ENCODE results near the gene C11orf68. TPM values are rescaled to one million over a fixed set of nuclear protein-coding genes. Genes with fewer than 3 reads are reported as not detected.
"Not testable (repeated sequence)": the region's sequence is repeated elsewhere in the genome, so short reads cannot be mapped to it uniquely, and the experiment has no call there.

Gene C11orf68
- total RNA-seq, 3 donors from 2014 or later (not counting 1 experiment from before 2014, with no cell fraction given): 19.9 to 28.3 (median 20.7) TPM

DNA sequence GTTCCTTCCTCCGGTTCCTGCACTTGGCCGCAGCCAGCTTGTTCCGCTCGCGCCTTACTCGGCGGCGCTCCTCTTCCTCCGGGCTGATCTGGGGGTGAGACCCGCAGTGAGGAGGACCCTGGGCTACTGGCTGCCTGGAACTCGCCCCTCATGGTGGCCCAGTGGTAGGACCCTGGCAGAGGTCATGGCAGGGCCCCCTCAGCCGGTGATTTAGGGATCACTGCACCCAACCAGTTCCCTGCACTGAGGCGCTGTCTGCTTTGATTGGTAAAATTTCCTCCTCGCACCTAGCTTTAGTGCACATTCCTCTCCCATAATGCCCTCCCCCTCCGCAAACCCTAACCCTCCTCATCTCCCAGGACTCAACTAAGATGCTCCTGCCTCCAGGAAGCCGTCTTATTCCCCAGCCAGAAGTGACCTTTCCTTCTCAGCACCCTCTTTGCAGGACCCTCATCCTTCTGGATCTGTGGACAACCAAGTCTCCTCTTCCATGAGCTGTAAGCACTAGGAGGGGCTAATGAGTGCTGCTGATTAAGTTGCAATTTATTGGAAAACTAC, 24.7 kb downstream of the C11orf68 start:
- Histone ChIP-seq H3K4me3 (ENCODE audit: low read length) (peak overlapping the region; percentile 4), H3K4me1 (ENCODE audit: control insufficient read depth, insufficient read depth, low read length) (peaks cover 58% of the 10 kb centered on the region), H3K27ac (ENCODE audit: low read length) (peak overlapping the region; percentile 71), H3K27me3 (ENCODE audit: control insufficient read depth, insufficient read depth, low read length) (peaks cover 2% of the 10 kb centered on the region), H3K9me3 (ENCODE audit: control insufficient read depth, insufficient read depth, low read length) (no peaks in the 10 kb centered on the region), H3K36me3 (ENCODE audit: control insufficient read depth, insufficient read depth, low read length) (no peaks in the 10 kb centered on the region)
- TF ChIP-seq, protein P1, sequence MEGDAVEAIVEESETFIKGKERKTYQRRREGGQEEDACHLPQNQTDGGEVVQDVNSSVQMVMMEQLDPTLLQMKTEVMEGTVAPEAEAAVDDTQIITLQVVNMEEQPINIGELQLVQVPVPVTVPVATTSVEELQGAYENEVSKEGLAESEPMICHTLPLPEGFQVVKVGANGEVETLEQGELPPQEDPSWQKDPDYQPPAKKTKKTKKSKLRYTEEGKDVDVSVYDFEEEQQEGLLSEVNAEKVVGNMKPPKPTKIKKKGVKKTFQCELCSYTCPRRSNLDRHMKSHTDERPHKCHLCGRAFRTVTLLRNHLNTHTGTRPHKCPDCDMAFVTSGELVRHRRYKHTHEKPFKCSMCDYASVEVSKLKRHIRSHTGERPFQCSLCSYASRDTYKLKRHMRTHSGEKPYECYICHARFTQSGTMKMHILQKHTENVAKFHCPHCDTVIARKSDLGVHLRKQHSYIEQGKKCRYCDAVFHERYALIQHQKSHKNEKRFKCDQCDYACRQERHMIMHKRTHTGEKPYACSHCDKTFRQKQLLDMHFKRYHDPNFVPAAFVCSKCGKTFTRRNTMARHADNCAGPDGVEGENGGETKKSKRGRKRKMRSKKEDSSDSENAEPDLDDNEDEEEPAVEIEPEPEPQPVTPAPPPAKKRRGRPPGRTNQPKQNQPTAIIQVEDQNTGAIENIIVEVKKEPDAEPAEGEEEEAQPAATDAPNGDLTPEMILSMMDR (IDR thresholded peaks at IDR 0.05): no peak
- DNase-seq (peak in 1 of 2 donors; percentile 66), ATAC-seq (no peak)
- Mint-ChIP-seq H3K27me3 (ENCODE audit: low read depth in 2 of 2) (peaks cover 0 to 2% of the 10 kb centered on the region in 2 donors), H3K36me3 (no peaks in the 10 kb centered on the region), H3K4me3 (peak overlapping the region; percentile 88), H3K4me1 (peaks cover 33 to 40% of the 10 kb centered on the region in 2 donors), H3K9me3 (no peaks in the 10 kb centered on the region), H3K27ac (peak overlapping the region; percentile 88 to 96)
- intact Hi-C loops (cut with micrococcal nuclease): loop anchor here (5.0 kb wide), 1 partner anchor 68 kb away; the partner anchor contains the start of gene SART1
- WGBS (ENCODE audit: insufficient coverage): 7% methylated on average over 16 of the region's 16 CpGs

DNA sequence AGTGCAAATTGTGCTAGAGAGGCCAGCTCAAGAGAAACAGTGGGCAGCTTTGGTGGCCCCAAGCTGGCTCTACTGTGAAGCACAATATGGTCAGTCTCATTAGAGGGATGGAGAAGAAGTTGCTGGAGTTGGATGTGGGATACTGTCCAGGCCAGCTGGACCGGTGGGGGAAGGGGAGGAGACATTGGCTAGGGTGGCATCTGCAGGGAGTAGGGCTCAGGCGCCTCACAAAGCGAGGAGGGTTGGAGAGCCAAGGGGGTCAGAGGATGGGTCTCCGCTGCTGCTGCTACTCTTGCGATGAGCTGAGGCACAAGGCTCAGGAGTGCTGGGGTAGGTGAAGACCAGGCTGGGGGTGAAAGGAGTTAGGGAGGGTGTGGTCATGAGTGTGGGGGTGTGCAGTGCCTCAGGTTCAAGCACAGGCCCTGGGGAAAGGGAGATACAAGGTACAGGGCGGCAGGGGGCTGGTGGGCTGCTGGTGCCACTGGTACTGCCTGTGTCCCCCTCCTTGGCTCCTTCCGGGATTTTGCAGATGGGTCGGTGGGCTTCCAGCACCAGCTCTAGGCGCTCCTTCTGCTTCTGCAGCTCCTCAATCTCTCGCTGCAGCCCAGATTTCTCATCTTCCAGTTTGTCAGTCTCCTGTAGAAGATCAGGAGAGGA, 26.1 kb downstream of the C11orf68 start:
- Mint-ChIP-seq H3K27ac (peak overlapping the region; percentile 88 to 96), H3K4me3 (peak overlapping the region; percentile 88), H3K4me1 (peaks cover 47 to 48% of the 10 kb centered on the region in 2 donors), H3K27me3 (ENCODE audit: low read depth in 2 of 2) (no peaks in the 10 kb centered on the region), H3K36me3 (no peaks in the 10 kb centered on the region), H3K9me3 (no peaks in the 10 kb centered on the region)
- intact Hi-C loops (cut with micrococcal nuclease): loop anchor here (5.0 kb wide), 1 partner anchor 70 kb away; the partner anchor contains the start of gene SART1
- Histone ChIP-seq H3K4me3 (ENCODE audit: low read length) (no peak overlapping the region), H3K27me3 (ENCODE audit: control insufficient read depth, insufficient read depth, low read length) (no peaks in the 10 kb centered on the region), H3K4me1 (ENCODE audit: control insufficient read depth, insufficient read depth, low read length) (peaks cover 63% of the 10 kb centered on the region), H3K36me3 (ENCODE audit: control insufficient read depth, insufficient read depth, low read length) (no peaks in the 10 kb centered on the region), H3K9me3 (ENCODE audit: control insufficient read depth, insufficient read depth, low read length) (no peaks in the 10 kb centered on the region), H3K27ac (ENCODE audit: low read length) (no peak overlapping the region)
- DNase-seq (no peak), ATAC-seq (no peak)
- 78% methylated on average over 10 of the region's 10 CpGs for WGBS (ENCODE audit: insufficient coverage)
- TF ChIP-seq, protein P1 (IDR thresholded peaks at IDR 0.05): no peak

- Histone ChIP-seq H3K4me3 (ENCODE audit: low read length) (peak overlapping the region; percentile 53), H3K27ac (ENCODE audit: low read length) (peak overlapping the region; percentile 59), H3K4me1 (ENCODE audit: control insufficient read depth, insufficient read depth, low read length) (peaks cover 68% of the 10 kb centered on the region)
- H3K27me3 Mint-ChIP-seq (ENCODE audit: low read depth in 2 of 2); H3K9me3 Mint-ChIP-seq; H3K9me3 ChIP-seq (ENCODE audit: control insufficient read depth, insufficient read depth, low read length); ATAC-seq; H3K36me3 ChIP-seq (ENCODE audit: control insufficient read depth, insufficient read depth, low read length); H3K36me3 Mint-ChIP-seq; H3K27me3 ChIP-seq (ENCODE audit: control insufficient read depth, insufficient read depth, low read length): not testable (repeated sequence)
- intact Hi-C loops (cut with micrococcal nuclease): loop anchor here (5.0 kb wide), 1 partner anchor 70 kb away; the partner anchor contains the start of gene SART1
- DNase-seq: peak in 1 of 2 donors; percentile 54
- 72% methylated on average over 5 of the region's 5 CpGs for WGBS (ENCODE audit: insufficient coverage)
- H3K4me1 Mint-ChIP-seq: peaks cover 50 to 53% of the 10 kb centered on the region in 2 donors
- peak overlapping the region; percentile 88 to 96 for H3K27ac Mint-ChIP-seq
- peak overlapping the region; percentile 88 for H3K4me3 Mint-ChIP-seq
These were observed 26.7 kb downstream of the C11orf68 start for GRCh38 chr11:65892137-65892540.
